HG03135 (cell line): ENCODE data around the gene PGS1.

Source experiments
- ATAC-seq: cut with Tn5 transposase; IDR thresholded peaks from one replicate; pipeline ENCODE4 v1.9.1; 2021; ENCODE audit warnings: mild to moderate bottlenecking, moderate library complexity; ENCODE audit not compliant: unreplicated experiment

The PGS1 gene

GRCh38 chr17:78406920-78407319 is 28.5 kb downstream of the PGS1 start:
- no peak for ATAC-seq

GRCh38 chr17:78407387-78408000 is 29.0 kb downstream of the PGS1 start:
- ATAC-seq = no peak

GRCh38 chr17:78408476-78409050 is 30.1 kb downstream of the PGS1 start:
- ATAC-seq = no peak

GRCh38 chr17:78409191-78409928 is 30.9 kb downstream of the PGS1 start:
- no peak for ATAC-seq

- ATAC-seq = no peak
Measured at GRCh38 chr17:78411241-78411857, 32.9 kb downstream of the PGS1 start.

- ATAC-seq = no peak
Measured at GRCh38 chr17:78412403-78412802, 34.0 kb downstream of the PGS1 start.

GRCh38 chr17:78414178-78415162 is 36.0 kb downstream of the PGS1 start:
- ATAC-seq = no peak

GRCh38 chr17:78415821-78416711 is 37.6 kb downstream of the PGS1 start:
- ATAC-seq = no peak

- ATAC-seq = no peak
Measured at GRCh38 chr17:78416791-78417530, 38.5 kb downstream of the PGS1 start.

GRCh38 chr17:78417531-78417909 is 39.1 kb downstream of the PGS1 start:
- no peak for ATAC-seq

GRCh38 chr17:78418326-78419026 is 40.0 kb downstream of the PGS1 start:
- no peak for ATAC-seq

GRCh38 chr17:78419970-78420815 is 41.7 kb downstream of the PGS1 start:
- no peak for ATAC-seq

GRCh38 chr17:78421084-78421533 is 42.7 kb downstream of the PGS1 start:
- ATAC-seq = no peak

GRCh38 chr17:78421534-78422266 is 43.3 kb downstream of the PGS1 start:
- ATAC-seq = no peak

GRCh38 chr17:78422267-78422605 is 43.8 kb downstream of the PGS1 start:
- ATAC-seq = no peak

- no peak for ATAC-seq
Measured at GRCh38 chr17:78422872-78423588, 44.6 kb downstream of the PGS1 start.
